K562 (cell line): Measurements from ENCODE around the gene IFNK. TPM values are rescaled to one million over a fixed set of nuclear protein-coding genes. Genes with fewer than 3 reads are reported as not detected.

Experiments used
- ATAC-seq: fragments of 200-7000 bp; cut with Tn5 transposase; 3 replicates; pipeline ENCODE4 v1.9.1; 2020; ENCODE audit warnings: moderate library complexity
- BruUV-seq: library from RNA; stranded (reverse); fragments of 400-500 nt; replicated peaks from 2 replicates; lab custom pipeline; 2021; lab: Mats Ljungman, UMichigan
- CTCF ChIA-PET: fragments of 300-600 bp; formaldehyde crosslinking; extraction: SDS; loops from one replicate; lab custom pipeline; 2021; ENCODE audit warnings: low intra/inter-chr PET ratio; lab: Yijun Ruan, JAX
- POLR2A ChIA-PET: fragments of 300-600, 350-650 bp; sonication (Branson Sonifier 250); formaldehyde crosslinking; extraction: SDS; loops from one replicate; lab custom pipeline; 2021; ENCODE audit warnings: antibody characterized with exemption, inconsistent platforms; lab: Yijun Ruan, JAX
- DNase-seq, 4 experiments: peaks; one replicate each; pipeline versions ENCODE4 v3.0.0 to v3.0.0-alpha.2; 2011 to 2018; ENCODE audit warnings: low spot score in 3 of 4, mixed read lengths in 3 of 4; ENCODE audit errors: extremely low read depth in 1 of 4
- FAIRE-seq: peaks from 2 replicates; lab custom pipeline; 2011; peaks lifted over from hg19 to GRCh38; lab: Jason Lieb, UNC
- H2AFZ ChIP-seq: 2 replicates; pipeline ENCODE4 v1.6.0; 2011; ENCODE audit warnings: low read depth, low read length, control low read depth, inconsistent platforms
- H3K27ac ChIP-seq: fragments of 200-600 bp; 3 replicates; pipeline ENCODE4 v1.8.0; 2011; ENCODE audit warnings: low read depth, mild to moderate bottlenecking, control low read depth, inconsistent platforms, low read length, moderate library complexity, mixed read lengths; ENCODE audit errors: extremely low read depth
- H3K27me3 ChIP-seq, 2 experiments: fragments of 300-600 bp in 1 of 2; 2 replicates in 1 of 2; 3 replicates in 1 of 2; pipeline versions ENCODE4 v1.6.0 to v1.8.0; 2011; ENCODE audit warnings: inconsistent platforms in 2 of 2, low read length in 2 of 2, mild to moderate bottlenecking in 1 of 2, mixed read lengths in 1 of 2, moderate library complexity in 1 of 2; ENCODE audit not compliant: control insufficient read depth in 2 of 2, insufficient read depth in 2 of 2
- H3K36me3 ChIP-seq: fragments of 300-600 bp; 3 replicates; pipeline ENCODE4 v1.8.0; 2011; ENCODE audit warnings: mild to moderate bottlenecking, low read length, inconsistent platforms; ENCODE audit not compliant: control insufficient read depth, insufficient read depth
- H3K4me1 ChIP-seq, 2 experiments: fragments of 200-600 bp in 1 of 2; replicated peaks in 1 of 2; 2 replicates in 1 of 2; 3 replicates in 1 of 2; pipeline versions ENCODE4 v1.5.1 to v1.8.0; 2011; ENCODE audit warnings: inconsistent platforms in 2 of 2, low read length in 2 of 2, mild to moderate bottlenecking in 1 of 2, mixed read lengths in 1 of 2, moderate library complexity in 1 of 2; ENCODE audit not compliant: control insufficient read depth in 2 of 2, insufficient read depth in 2 of 2
- H3K4me2 ChIP-seq: 2 replicates; pipeline ENCODE4 v1.6.1; 2011; ENCODE audit warnings: low read length, control low read depth, inconsistent platforms, mixed read lengths; ENCODE audit not compliant: insufficient read depth
- H3K4me3 ChIP-seq: fragments of 200-600 bp; sonication (generic), shearing (Covaris generic); 2 replicates; pipeline ENCODE4 v1.5.1; 2016; ENCODE audit warnings: control low read depth, inconsistent platforms
- H3K79me2 ChIP-seq: fragments of 200-600 bp; 3 replicates; pipeline ENCODE4 v1.8.0; 2011; ENCODE audit warnings: low read length, inconsistent platforms; ENCODE audit not compliant: control insufficient read depth, insufficient read depth
- H3K9ac ChIP-seq, 2 experiments: 2 replicates each; pipeline versions ENCODE4 v1.6.0 to v1.6.1; 2011; ENCODE audit warnings: low read depth in 2 of 2, low read length in 2 of 2, control low read depth in 1 of 2, inconsistent platforms in 1 of 2, mild to moderate bottlenecking in 1 of 2, mixed read lengths in 1 of 2; ENCODE audit not compliant: insufficient read depth in 1 of 2
- H3K9me1 ChIP-seq: one replicate; pipeline ENCODE4 v1.6.0; 2011; ENCODE audit warnings: inconsistent platforms, mild to moderate bottlenecking, low read length, moderate library complexity; ENCODE audit not compliant: control insufficient read depth, insufficient read depth
- H3K9me3 ChIP-seq: replicated peaks from 2 replicates; pipeline ENCODE4 v1.5.1; 2011; ENCODE audit warnings: low read depth, low read length, inconsistent platforms; ENCODE audit not compliant: control insufficient read depth, insufficient read depth
- H4K20me1 ChIP-seq: replicated peaks from 2 replicates; pipeline ENCODE4 v1.6.1; 2011; ENCODE audit warnings: low read length, inconsistent platforms, mixed read lengths; ENCODE audit not compliant: control insufficient read depth, insufficient read depth
- ESRRA ChIP-seq: fragments of 450-650 bp; IDR thresholded peaks from 2 replicates; pipeline ENCODE4 v1.6.1; 2014; ENCODE audit warnings: low read depth, mild to moderate bottlenecking, moderate library complexity, borderline replicate concordance
- MIER1 ChIP-seq: fragments of 450-650 bp; IDR thresholded peaks from 2 replicates; pipeline ENCODE4 v1.6.1; 2016; ENCODE audit warnings: antibody characterized with exemption, mild to moderate bottlenecking, low read depth
- PHF20 ChIP-seq: fragments of 450-650 bp; IDR thresholded peaks from 2 replicates; pipeline ENCODE4 v1.6.1; 2018; ENCODE audit not compliant: partially characterized antibody
- SRF ChIP-seq, 2 experiments: fragments of 250-450, 450-650 bp in 1 of 2; sonication (Bioruptor Pico) in 1 of 2; sonication (generic) in 1 of 2; formaldehyde crosslinking; IDR thresholded peaks; 2 replicates each; pipeline versions ENCODE4 v1.5.0 to v1.5.1; 2020 to 2022; ENCODE audit warnings: mild to moderate bottlenecking in 1 of 2, missing genetic modification reagents in 1 of 2
- ZKSCAN1 ChIP-seq: fragments of 150-350 bp; IDR thresholded peaks from 2 replicates; pipeline ENCODE4 v1.6.1; 2016; ENCODE audit warnings: low read depth, low read length
- ZNF134 ChIP-seq: fragments of 250-450 bp; sonication (Bioruptor Pico); conservative IDR thresholded peaks from 2 replicates; pipeline ENCODE4 v1.4.0; 2020
- ZNF197 ChIP-seq: fragments of 200-800 bp; sonication (Bioruptor generic); IDR thresholded peaks from 2 replicates; pipeline ENCODE4 v1.6.1; 2016; ENCODE audit warnings: low read depth, missing genetic modification characterization, missing compliant biosample characterization
- ZNF57 ChIP-seq: fragments of 450-650 bp; formaldehyde crosslinking; IDR thresholded peaks from 2 replicates; pipeline ENCODE4 v1.4.0; 2020; ENCODE audit warnings: mild to moderate bottlenecking, moderate library complexity
- WGBS: fragments of 100-300 bp; shearing (Covaris generic); methylation state at CpG from one replicate; pipeline ENCODE4 v1.1.6; 2016; ENCODE audit warnings: low coverage, mixed read lengths; ENCODE audit not compliant: insufficient coverage; ENCODE audit errors: missing lambda C conversion rate; 5-methylcytosine and 5-hydroxymethylcytosine counted together
- in situ Hi-C: fragments of 300-500 bp; cut with MboI; formaldehyde crosslinking; loops from 4 replicates; pipeline ENCODE4 v1.15.0; 2018; ENCODE audit warnings: inconsistent platforms, mixed read lengths
- intact Hi-C: fragments of 100-400 bp; cut with micrococcal nuclease; formaldehyde crosslinking; loops from 2 replicates; pipeline ENCODE4 v1.14.2; 2022
- polyA plus RNA-seq, 8 experiments: library from polyadenylated mRNA; depleted of rRNA in 4 of 8; stranded (reverse) in 5 of 8; unstranded in 3 of 8; fragments of >200 nt; fragmentation: Nextera tagmentation in 2 of 8; fragmentation: Illumina TruSeq in 1 of 8; extraction: Ambion mirVana in 2 of 8; extraction: Trizol in 1 of 8; gene quantifications; 2 replicates each; pipeline versions ENCODE4 v1.2.1 to v1.2.3, GENCODE V29; 2011 to 2014; ENCODE audit warnings: inconsistent platforms in 1 of 8, missing spikeins in 1 of 8
- total RNA-seq, 7 experiments: library from RNA; depleted of rRNA in 6 of 7; stranded (reverse); fragments of >200 nt in 6 of 7; fragmentation: Illumina TruSeq in 2 of 7; extraction: Trizol in 2 of 7; gene quantifications; 2 replicates each; pipeline versions ENCODE4 v1.2.1 to v1.2.3, GENCODE V29; 2011 to 2021; ENCODE audit warnings: low replicate concordance in 1 of 7

The IFNK gene
- total and polyA plus RNA-seq, 9 of the 15 experiments (the other 6 are each of a cell fraction or from before 2014, with no cell fraction given), result 0.11 TPM; not detected in 8

- Histone ChIP-seq H3K4me3 (no peak overlapping the region), H3K36me3 (no peaks in the 10 kb centered on the region), H3K4me1 (peaks cover 0 to 2% of the 10 kb centered on the region in 2 experiments; a peak in 3 of 5 replicates)
- TF ChIP-seq ZNF197 (CRISPR knock-in tag), result no peak
- no peak for TF ChIP-seq MIER1
- TF ChIP-seq ZNF134 (CRISPR knock-in tag), result no peak
- no peak for TF ChIP-seq ZNF57
- no peak for TF ChIP-seq PHF20
- no peak for TF ChIP-seq SRF (CRISPR knock-in tag; IDR thresholded peaks at IDR 0.05)
- no peak for TF ChIP-seq ZKSCAN1
- TF ChIP-seq ESRRA, result no peak
- TF ChIP-seq, all 486 proteins: peak for 0
- H3K27me3 ChIP-seq, result no peaks in the 10 kb centered on the region
- ATAC-seq (no peak), FAIRE-seq (no peak), DNase-seq (no peak)
- no peak overlapping the region for H3K27ac ChIP-seq
- intact Hi-C loops (loop anchor here (2.0 to 10.0 kb wide), 2 partner anchors 101 to 203 kb away; no protein-coding TSS in a partner anchor), in situ Hi-C loops (no loop called here)
- no peak overlapping the region for H2AFZ ChIP-seq
- ChIA-PET POLR2A (interaction anchor here (0.6 kb wide), 1 partner anchor 33 kb away, joined by 3 read pairs; no protein-coding TSS in a partner anchor), CTCF (no interaction called here)
- H3K9me3 ChIP-seq, result no peaks in the 10 kb centered on the region
- no CpG with 5 or more reads among the region's 3 CpGs for WGBS
- no peaks in the 10 kb centered on the region for H4K20me1 ChIP-seq
- H3K9me1 ChIP-seq, result no peaks in the 10 kb centered on the region
- H3K79me2 ChIP-seq, result no peaks in the 10 kb centered on the region
- H3K9ac ChIP-seq, result no peak overlapping the region
- no peak overlapping the region for H3K4me2 ChIP-seq
- BruUV-seq, result no TSS peak
These were observed 12.1 kb downstream of the IFNK start for GRCh38 chr9:27536168-27536567.
